HK-2 (cell line): ENCODE results near the gene ITGA11.

Experiments used
- DNase-seq: peaks from one replicate; pipeline ENCODE4 v3.0.0-alpha.2; 2018; ENCODE audit not compliant: unreplicated experiment

The ITGA11 gene

DNA sequence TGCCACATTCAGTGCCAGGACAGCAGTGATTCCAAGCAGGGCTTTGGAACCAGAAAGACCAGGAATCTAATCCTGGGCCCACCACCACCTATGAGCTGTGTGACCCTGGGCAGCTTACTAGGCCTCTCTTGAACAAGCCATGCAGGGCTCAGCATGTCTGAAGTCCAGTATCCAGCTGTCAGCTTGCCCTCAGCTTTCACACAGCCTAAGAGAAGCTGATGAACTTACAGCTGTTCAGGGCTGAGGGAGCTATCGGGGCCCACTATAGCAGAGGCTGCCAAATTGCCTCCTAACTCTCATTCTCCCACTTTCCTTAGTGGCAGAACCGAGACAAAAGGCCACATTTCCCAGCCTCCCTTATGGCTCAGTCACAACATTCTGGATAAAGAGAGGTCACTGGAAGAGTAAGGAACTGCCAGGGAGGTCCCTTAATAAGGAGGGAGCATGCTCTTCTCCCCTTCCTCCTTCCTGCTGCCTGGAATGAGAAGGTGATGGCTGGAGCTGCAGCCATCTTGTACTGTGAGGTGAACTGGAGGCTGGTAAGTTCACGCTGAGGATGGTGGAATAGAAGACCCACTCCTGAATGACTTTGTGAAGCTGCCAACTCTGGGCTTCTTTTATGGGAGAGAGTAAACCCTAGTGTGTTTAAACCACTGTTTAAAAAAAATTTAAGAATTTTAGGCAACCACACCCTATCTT is 120.0 kb downstream of the ITGA11 start:
- DNase-seq = no peak

DNA sequence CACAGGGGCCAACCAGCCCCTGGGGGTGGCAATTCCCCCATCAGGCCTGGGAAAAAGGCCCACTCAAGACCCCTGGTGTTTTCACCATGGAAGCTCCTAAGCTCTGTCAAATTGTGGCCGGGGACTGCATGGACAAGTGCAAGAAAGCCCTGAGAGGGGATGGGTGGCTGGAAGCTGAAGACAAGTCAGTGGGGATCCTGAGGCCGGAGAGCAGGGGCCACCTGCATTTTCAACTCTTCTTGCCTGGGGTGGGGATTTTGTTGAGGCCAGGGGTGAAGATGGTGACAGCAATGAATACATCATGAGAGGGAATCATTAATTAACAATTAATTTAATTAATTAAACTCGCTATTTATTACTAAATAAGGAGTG is 120.5 kb downstream of the ITGA11 start:
- no peak for DNase-seq

DNA sequence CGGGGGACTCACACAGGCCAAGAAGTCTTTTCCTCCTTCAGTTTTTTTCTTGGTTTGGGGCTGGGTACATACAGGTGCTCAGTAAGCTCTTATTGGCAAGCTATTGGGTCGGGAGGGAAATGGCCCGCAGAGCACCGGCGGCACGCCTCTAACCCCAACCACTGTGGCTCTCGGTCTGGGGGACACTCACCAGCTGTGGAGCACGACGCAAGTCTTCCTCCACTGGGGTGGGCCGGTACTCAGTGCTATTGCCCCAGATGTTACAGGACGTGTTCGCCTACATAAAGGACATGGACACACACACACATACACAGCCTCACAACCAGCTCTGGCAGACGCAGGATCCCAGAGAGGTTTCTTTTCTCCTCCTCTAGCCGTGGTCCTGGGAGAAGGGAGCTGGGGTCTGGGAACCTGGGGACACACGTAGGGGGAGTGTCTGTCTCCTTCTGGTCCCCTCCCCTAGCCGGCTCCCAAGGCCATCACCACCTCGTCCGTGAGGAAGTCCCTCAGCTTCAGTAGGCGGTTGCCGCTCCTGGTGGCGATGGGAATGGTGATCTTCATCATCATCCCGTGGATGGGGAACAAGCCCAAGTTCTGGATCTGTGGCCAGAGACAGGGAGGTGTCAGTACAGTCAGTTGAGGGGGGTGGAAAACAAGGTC is 121.0 kb downstream of the ITGA11 start:
- no peak for DNase-seq

- DNase-seq = no peak
Measured at GRCh38 chr15:68310178-68310803, 121.7 kb downstream of the ITGA11 start.

- DNase-seq = no peak
Measured at GRCh38 chr15:68309024-68309423, 122.9 kb downstream of the ITGA11 start.

DNA sequence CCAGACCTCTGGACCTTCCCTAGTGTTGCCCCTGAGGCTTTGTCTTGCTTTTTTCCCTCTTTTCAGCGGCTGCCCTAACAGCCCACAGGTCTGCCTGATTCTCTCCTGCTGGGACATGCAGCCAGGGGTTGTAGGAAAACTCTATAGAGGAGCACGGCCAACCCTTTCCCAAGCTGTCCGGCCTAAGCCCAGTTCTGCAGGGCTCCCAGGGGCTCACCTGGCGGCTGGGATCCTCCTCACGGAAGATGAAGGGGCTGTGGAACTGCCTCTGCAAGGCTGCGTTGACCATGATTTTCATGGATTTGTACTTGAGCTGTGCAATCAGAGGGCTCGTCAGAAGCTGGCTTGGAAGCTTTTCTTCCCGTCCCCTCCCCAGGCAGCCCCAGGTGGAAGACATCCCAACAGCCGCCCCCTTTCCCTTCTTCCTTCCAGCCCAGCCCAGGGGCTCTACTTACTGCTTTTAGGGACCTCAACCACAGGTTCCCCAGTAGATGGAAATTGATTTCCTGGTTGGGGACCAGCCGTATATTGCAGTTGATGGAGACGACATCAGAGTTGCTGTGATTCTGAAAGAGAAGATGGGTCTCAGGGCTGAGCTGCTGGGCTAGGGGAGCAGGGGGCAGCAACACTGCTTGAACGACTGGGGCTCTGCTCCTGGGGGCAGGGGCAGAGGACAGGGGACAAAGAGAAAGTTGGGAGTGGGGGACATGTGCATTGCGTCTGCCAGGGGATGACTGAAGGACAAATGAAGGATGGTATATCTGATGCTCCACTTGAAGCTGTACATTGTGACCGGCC is 124.6 kb downstream of the ITGA11 start:
- no peak for DNase-seq

DNA sequence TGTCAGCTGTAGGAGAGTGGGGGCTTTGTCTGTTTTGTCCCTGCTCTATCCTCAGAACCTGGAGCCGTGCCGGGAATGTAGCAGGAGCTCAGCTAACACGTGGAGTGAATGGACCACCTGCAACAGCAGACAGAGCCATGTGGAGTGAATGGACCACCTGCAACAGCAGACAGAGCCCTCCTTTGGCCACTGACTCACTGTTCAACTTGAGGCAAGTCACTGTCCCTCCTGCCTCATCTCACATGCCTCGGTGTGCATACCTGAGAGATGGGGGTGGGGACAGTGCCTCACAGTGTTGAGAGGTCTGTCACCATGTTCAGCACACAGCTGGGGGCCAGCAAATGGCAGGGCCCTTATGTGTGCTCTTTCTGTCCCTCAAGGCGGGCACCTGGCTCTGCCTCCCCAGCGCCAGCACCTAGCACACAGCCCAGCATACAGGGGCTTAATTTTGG is 126.5 kb downstream of the ITGA11 start:
- no peak for DNase-seq

- no peak for DNase-seq
Measured at GRCh38 chr15:68304589-68305337, 127.2 kb downstream of the ITGA11 start.

DNA sequence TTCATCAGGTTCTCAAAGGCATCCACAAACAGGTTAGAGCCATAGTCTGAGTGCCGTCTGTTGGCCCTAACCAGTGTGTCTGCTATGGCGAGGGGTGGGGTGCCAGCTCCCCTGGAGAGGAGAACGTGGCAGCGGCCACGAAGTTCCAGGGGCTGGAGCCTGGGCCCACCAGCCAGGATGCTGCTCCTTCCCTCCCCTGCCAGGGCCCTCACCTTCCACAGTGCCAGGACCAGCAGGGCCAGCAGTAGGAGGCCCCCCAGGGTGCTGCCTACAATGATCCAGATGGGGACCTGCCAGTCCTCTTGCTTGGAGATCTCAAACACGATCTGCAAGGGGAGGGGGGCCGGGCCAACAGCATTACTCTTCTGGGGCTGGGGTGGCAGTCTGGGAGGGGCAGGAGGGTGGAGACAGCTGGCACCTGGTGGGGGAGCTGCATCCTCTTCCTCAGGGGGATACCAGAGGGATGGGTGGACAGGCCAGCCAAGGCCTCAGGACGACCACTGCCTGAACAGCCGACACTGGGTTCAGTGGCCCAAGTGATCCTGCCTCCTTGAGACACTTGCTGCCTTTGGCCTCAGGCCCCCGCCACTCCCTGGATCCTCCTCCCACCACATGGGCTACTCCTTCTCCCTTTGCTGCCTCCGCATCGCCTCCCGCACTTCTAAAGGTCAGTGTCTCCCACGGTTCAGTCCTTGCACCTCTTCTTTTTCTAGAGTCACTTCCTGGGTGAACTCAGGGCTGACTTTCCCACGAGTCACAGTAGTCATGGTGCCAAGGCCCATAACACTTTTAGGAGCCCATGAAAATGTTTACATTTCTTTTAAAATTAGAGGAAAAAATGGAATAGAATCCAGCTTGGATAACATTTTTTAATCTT is 128.2 kb downstream of the ITGA11 start:
- peak; percentile 14 for DNase-seq

- no peak for DNase-seq
Measured at GRCh38 chr15:68303134-68303533, 128.8 kb downstream of the ITGA11 start.

GRCh38 chr15:68302729-68303128 is 129.2 kb downstream of the ITGA11 start:
- no peak for DNase-seq

DNA sequence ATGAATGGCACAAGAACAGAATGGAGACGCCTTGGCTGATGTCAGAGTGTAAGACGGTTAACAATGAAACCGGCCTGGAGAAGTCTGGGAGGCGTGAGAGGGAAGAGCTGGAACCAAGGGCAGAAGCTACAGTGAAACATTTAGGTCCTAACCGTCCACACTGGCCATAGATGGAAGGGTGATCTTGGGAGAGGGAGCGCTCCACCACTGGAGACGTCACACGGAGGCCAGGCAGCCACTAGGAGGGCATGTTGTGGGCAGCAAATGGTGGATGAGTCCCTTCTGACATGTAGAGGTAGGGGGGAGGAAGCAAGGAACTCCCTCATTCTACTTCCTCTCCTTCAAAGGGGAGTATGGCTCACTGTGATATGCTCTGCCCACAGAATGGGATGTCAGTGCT is 130.7 kb downstream of the ITGA11 start:
- no peak for DNase-seq

DNA sequence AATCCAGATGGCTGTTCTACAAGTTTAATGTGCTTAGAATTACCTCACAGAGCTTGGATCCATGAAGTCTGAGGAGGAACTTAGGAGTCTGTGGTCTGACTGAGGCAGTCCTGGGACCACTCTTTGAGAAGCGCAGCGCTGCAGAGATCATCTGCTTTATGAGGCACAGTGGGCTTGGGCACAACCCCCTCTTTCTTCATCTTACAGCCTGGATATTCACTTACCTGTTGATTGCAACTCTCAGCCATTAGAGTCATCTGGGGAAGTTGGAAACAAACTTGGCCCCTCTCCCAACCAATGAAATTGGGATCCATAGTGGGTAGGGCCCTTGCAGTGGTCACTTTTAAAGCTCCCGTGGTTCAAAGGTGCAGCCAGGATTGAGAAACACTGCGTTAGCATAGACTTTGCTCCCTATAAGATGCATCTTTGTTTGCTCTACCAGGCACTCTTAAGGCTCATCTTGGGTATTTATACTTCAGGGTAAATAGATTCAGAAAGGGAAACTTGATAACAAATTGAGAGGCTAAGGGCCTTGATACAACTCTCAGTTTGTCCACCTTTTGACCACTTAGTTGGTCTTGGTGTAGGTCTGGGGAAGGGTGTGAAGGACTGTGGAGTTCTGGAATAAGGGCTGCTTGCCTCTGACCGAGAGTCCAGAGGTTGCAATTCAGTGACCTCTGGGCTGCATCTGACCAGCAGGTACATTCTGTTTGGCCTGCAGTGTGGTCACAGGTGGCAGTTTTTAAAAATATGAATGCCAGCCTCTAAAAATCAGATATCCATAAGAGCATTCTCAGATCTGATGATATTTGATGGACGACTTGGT is 131.6 kb downstream of the ITGA11 start:
- no peak for DNase-seq

GRCh38 chr15:68299436-68299835 is 132.5 kb downstream of the ITGA11 start:
- no peak for DNase-seq

- no peak for DNase-seq
Measured at GRCh38 chr15:68298882-68299381, 133.0 kb downstream of the ITGA11 start.

- no peak for DNase-seq
Measured at GRCh38 chr15:68298336-68298735, 133.6 kb downstream of the ITGA11 start.

DNA sequence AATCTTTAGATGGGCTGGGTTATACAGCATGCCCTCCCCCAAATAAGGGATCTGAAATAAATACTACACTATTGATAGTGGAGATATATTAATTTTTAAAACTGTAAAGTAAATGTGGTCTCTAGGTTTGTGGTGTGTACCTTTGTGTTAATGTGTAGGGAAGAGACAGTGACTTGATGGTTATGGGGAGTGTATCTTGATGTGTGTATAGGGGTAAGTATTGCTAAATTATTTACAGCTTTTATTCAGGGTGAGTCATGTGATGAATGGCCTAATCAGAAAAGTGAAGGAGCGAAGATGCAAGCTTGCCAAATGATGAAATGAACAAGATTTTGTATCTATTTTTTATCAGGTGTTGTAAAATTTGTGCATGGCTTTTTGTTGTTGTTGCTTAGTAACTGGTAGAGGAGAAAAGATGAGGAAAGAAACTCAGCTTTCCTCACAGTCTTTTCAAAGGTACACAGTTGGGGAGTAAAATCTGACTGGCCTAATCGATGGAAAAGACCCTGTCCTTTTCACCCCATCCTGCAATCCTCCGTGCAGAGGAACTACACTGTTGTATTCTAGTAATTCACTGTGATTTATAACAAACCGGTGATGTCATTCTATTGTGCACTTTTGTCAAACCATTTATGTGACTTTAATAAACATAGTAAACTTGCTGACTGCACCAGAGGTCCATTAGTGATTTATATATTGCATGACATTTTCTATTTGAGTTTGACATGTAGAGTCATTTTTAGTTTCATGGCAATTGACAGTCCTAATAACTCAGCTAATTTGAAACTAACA is 136.8 kb downstream of the ITGA11 start:
- no peak for DNase-seq

DNA sequence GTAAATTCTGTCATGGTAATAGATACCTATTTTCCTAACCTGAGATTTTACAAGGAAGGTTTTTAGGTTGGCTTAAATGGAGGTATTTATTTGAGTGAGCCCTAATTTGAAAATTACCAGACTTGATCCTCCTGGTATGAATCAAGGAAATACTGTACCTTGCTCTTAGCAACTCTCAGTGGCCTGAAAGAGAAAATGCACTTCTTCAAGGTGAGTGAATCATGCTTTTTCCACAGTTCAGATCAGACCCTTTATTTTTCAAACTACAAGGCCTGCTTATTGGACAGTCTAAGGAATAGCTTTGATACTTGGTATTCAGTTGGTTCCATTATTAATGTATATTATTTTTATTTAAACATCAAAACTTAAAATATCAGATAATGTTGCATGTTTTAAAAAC is 139.0 kb downstream of the ITGA11 start:
- DNase-seq = no peak
